Measurements from ENCODE around the gene FAM107A. TPM values are rescaled to one million over a fixed set of nuclear protein-coding genes. Genes with fewer than 3 reads are reported as not detected.

The FAM107A gene
- total RNA-seq, 6 experiments from 2014 or later, result 0.11 to 0.22 (median 0.12) TPM; not detected in 2

DNA sequence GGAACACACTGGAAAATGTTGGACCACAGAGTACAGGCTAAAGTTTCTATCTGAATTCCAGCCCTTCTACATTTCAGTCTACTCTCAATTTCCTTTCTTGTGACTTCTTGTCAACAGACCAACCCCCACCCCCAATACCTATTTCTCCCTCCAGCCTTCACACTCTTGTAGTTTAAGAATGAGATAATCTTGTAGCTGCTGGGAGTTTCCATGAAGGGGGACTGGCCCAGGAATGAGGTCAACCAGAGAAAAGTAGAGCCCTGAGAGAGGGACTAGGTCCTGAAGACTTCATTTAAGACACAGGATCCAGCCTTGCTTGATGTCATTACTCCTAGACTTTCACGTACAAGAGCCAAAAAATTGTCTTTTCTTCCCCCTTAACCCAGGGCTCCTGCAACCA is 29.5 kb upstream of the FAM107A start:
- Mint-ChIP-seq H3K4me3 (no peak overlapping the region), H3K27me3 (ENCODE audit: insufficient read depth) (peaks cover 31% of the 10 kb centered on the region), H3K36me3 (ENCODE audit: low read depth) (no peaks in the 10 kb centered on the region), H3K9me3 (peaks cover 5% of the 10 kb centered on the region; the same call in 1 of the 2 replicates), H3K27ac (no peak overlapping the region), H3K4me1 (ENCODE audit: low read depth) (peaks cover 30% of the 10 kb centered on the region)
- DNase-seq, result no peak
- TF ChIP-seq, protein P1, sequence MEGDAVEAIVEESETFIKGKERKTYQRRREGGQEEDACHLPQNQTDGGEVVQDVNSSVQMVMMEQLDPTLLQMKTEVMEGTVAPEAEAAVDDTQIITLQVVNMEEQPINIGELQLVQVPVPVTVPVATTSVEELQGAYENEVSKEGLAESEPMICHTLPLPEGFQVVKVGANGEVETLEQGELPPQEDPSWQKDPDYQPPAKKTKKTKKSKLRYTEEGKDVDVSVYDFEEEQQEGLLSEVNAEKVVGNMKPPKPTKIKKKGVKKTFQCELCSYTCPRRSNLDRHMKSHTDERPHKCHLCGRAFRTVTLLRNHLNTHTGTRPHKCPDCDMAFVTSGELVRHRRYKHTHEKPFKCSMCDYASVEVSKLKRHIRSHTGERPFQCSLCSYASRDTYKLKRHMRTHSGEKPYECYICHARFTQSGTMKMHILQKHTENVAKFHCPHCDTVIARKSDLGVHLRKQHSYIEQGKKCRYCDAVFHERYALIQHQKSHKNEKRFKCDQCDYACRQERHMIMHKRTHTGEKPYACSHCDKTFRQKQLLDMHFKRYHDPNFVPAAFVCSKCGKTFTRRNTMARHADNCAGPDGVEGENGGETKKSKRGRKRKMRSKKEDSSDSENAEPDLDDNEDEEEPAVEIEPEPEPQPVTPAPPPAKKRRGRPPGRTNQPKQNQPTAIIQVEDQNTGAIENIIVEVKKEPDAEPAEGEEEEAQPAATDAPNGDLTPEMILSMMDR (IDR thresholded peaks at IDR 0.05), result no peak

DNA sequence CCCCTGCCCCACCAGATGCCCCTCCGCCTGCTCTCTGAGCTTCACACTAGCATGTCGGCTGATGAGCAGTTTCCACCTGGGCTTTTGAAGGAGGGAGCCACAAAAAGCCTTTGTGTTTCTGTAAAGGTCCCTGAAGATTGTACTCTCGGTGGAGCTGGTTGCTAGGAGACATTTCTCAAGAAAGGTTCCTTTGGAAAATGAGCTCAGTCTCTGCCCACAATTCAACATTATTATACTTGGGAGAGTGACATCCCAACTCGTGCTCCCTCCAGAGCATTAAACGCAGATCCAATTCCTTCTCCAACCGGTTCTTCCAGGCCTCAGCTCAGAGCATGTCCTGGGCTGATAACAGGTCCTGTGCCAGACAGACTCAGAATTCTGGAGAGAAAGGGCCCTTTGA is 26.8 kb upstream of the FAM107A start:
- H3K27me3 Mint-ChIP-seq (ENCODE audit: insufficient read depth), result peaks cover 35% of the 10 kb centered on the region

DNA sequence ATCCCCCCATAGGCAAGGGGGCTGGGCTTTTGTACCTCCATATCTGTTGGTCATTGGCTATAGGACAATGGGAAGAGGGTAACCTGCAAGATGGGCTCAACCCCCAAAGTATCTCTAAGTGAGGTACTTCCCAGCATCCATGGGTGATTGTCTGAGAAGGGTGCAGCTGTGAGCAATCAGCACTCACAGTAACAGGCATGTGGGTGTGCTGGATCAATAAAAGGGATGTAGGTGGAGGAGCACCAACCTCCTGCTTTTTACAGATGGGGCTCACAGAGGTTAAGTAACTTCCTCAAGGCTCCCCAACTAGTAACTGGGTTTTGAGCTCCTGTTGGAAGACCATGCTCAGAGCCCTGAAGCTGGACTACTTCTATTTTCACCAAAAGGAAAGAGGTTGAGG is 26.4 kb upstream of the FAM107A start:
- peaks cover 35% of the 10 kb centered on the region for H3K27me3 Mint-ChIP-seq (ENCODE audit: insufficient read depth)

More for the DNA sequence above, 26.8 kb upstream of the FAM107A start:
- Mint-ChIP-seq H3K4me3 (no peak overlapping the region), H3K27ac (no peak overlapping the region), H3K4me1 (ENCODE audit: low read depth) (peaks cover 14% of the 10 kb centered on the region), H3K9me3 (peaks cover 5% of the 10 kb centered on the region; the same call in 1 of the 2 replicates), H3K36me3 (ENCODE audit: low read depth) (no peaks in the 10 kb centered on the region)
- DNase-seq, result no peak
- TF ChIP-seq, protein P1 (IDR thresholded peaks at IDR 0.05), result no peak

DNA sequence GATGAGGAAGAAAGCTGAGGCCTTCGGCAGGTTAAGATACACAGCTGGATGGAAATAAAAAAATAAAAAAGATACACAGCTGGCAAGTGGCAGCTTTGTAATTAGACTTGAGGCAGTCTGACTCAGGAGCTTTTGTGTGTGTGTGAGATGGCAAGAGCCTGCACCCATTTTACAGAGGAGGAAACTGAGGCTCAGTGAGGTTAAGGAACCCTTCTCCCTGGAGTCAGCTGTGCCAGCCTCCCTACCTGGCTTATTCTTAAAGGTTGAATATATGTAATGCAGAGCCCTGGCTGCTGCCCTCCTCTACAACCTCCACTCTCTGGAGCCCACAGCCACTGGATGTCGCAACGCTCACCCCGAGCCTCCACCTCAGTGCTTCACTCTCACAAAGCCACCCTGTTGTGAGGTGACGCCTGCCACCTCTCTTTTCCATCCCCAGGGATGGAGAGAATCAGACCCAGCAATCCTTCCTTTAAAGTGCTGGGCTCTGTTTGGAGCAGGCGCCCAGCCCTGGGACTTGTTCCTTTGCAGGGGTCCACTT is 20.6 kb upstream of the FAM107A start:
- TF ChIP-seq, protein P1 (IDR thresholded peaks at IDR 0.05), result no peak
- Mint-ChIP-seq H3K4me1 (ENCODE audit: low read depth) (no peaks in the 10 kb centered on the region), H3K4me3 (no peak overlapping the region), H3K9me3 (no peaks in the 10 kb centered on the region), H3K36me3 (ENCODE audit: low read depth) (no peaks in the 10 kb centered on the region), H3K27me3 (ENCODE audit: insufficient read depth) (peaks cover 12% of the 10 kb centered on the region), H3K27ac (no peak overlapping the region)
- no peak for DNase-seq

More for the DNA sequence above, 26.4 kb upstream of the FAM107A start:
- Mint-ChIP-seq H3K4me3 (no peak overlapping the region), H3K27ac (no peak overlapping the region), H3K4me1 (ENCODE audit: low read depth) (peaks cover 10% of the 10 kb centered on the region), H3K36me3 (ENCODE audit: low read depth) (no peaks in the 10 kb centered on the region), H3K9me3 (peaks cover 5% of the 10 kb centered on the region; the same call in 1 of the 2 replicates)
- TF ChIP-seq, protein P1 (IDR thresholded peaks at IDR 0.05), result no peak
- DNase-seq, result no peak

DNA sequence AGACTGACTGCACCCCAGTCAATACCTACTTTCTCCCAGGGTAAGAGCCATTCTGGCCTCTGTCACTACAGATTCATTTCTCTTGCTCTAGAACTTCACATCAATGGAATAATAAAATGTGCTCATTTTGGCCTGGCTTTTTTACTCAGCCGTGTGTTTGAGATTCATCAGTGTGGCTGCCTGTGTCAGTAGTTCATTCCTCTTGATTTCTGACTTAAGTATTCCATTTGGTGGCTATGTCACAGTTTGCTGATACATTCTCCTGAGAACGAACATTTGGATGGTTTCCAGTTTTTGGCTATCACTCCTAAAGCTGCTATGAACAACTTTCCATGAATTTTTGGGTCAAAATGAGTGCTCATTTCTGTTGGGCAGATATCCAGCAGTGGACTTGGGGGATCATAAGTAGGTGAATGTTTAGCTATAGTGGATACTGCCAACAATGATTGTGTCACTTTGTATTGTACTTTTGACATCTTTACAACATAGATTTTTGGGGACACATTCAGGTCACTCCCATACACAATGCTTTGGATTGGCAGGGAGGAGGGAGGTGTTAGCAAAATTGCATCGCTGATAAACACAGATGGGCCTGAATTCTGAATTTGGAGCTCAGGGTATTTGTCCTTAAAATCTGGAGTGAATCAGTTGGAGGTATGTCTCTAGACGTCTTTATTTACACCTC is 19.8 kb upstream of the FAM107A start:
- Mint-ChIP-seq H3K36me3 (ENCODE audit: low read depth) (no peaks in the 10 kb centered on the region), H3K9me3 (no peaks in the 10 kb centered on the region), H3K27ac (no peak overlapping the region)

More for the DNA sequence above, 19.8 kb upstream of the FAM107A start:
- Mint-ChIP-seq H3K27me3 (ENCODE audit: insufficient read depth) (peaks cover 15% of the 10 kb centered on the region), H3K4me3 (no peak overlapping the region), H3K4me1 (ENCODE audit: low read depth) (no peaks in the 10 kb centered on the region)
- TF ChIP-seq, protein P1 (IDR thresholded peaks at IDR 0.05), result no peak
- DNase-seq, result no peak
